SK-N-SH (cell line): ENCODE data around the gene MMS22L.

Experiments
- CHD2 ChIP-seq: fragments of 150-350 bp; IDR thresholded peaks from 2 replicates; pipeline ENCODE4 v1.6.1; 2018; ENCODE audit warnings: low read length; ENCODE audit not compliant: partially characterized antibody
- ELF1 ChIP-seq: IDR thresholded peaks from 2 replicates; pipeline ENCODE4 v1.4.0; 2012
- EP300 ChIP-seq, 2 experiments: IDR thresholded peaks; 2 replicates each; pipeline versions ENCODE4 v1.4.0 to v1.6.1; 2012; ENCODE audit warnings: borderline replicate concordance in 1 of 2, low read depth in 1 of 2, low read length in 1 of 2
- EZH2phosphoT487 ChIP-seq: fragments of 200-600 bp; sonication (generic); IDR thresholded peaks from 2 replicates; pipeline ENCODE4 v1.6.1; 2017; ENCODE audit warnings: low read depth, mixed run types, mild to moderate bottlenecking, antibody characterized with exemption, moderate library complexity, borderline replicate concordance
- JUND ChIP-seq: IDR thresholded peaks from 2 replicates; pipeline ENCODE4 v1.4.0; 2012
- MEF2A ChIP-seq: IDR thresholded peaks from 2 replicates; pipeline ENCODE4 v1.4.0; 2012; ENCODE audit warnings: low read depth, borderline replicate concordance
- MXI1 ChIP-seq: IDR thresholded peaks from 2 replicates; pipeline ENCODE4 v1.6.1; 2012; ENCODE audit warnings: mild to moderate bottlenecking, low read depth, low read length, improper control_type of control experiment
- POLR2AphosphoS5 ChIP-seq: IDR thresholded peaks from 2 replicates; pipeline ENCODE4 v1.6.1; 2012; ENCODE audit warnings: low read depth, low read length
- TF ChIP-seq, protein P1 (sequence below): fragments of 200-600 bp; sonication (generic); IDR thresholded peaks from 2 replicates; pipeline ENCODE4 v1.6.1; 2017; ENCODE audit warnings: antibody characterized with exemption, mild to moderate bottlenecking, moderate library complexity
- TF ChIP-seq, protein P2 (sequence below): IDR thresholded peaks from 2 replicates; pipeline ENCODE4 v1.4.0; 2012; ENCODE audit warnings: low read depth, borderline replicate concordance
- TF ChIP-seq, protein P3 (sequence below): IDR thresholded peaks from 2 replicates; pipeline ENCODE4 v1.6.1; 2012; ENCODE audit warnings: mild to moderate bottlenecking, low read depth, low read length, moderate library complexity

DNA sequence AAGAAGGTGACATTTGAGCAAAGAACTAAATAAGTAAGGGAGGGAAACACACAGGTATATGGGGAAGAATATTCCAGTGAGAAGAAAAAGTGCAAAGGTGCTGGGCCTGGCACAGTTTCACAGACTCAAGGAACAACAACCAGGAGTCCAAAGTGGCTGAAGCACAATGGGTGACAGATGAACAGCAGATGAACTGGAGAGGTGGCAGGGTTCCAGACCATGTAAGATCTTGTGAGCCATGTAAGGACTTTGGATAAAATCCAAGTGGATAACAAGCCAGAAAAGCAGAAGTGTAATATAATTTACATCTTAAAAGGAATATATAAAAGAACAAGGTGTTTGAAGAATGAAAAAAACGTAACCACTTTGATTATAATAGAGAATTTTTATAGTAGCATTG, 87.9 kb downstream of the MMS22L start:
- TF ChIP-seq, protein P1, sequence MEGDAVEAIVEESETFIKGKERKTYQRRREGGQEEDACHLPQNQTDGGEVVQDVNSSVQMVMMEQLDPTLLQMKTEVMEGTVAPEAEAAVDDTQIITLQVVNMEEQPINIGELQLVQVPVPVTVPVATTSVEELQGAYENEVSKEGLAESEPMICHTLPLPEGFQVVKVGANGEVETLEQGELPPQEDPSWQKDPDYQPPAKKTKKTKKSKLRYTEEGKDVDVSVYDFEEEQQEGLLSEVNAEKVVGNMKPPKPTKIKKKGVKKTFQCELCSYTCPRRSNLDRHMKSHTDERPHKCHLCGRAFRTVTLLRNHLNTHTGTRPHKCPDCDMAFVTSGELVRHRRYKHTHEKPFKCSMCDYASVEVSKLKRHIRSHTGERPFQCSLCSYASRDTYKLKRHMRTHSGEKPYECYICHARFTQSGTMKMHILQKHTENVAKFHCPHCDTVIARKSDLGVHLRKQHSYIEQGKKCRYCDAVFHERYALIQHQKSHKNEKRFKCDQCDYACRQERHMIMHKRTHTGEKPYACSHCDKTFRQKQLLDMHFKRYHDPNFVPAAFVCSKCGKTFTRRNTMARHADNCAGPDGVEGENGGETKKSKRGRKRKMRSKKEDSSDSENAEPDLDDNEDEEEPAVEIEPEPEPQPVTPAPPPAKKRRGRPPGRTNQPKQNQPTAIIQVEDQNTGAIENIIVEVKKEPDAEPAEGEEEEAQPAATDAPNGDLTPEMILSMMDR, result no peak
- no peak for TF ChIP-seq MEF2A
- no peak for TF ChIP-seq CHD2
- TF ChIP-seq, protein P2, sequence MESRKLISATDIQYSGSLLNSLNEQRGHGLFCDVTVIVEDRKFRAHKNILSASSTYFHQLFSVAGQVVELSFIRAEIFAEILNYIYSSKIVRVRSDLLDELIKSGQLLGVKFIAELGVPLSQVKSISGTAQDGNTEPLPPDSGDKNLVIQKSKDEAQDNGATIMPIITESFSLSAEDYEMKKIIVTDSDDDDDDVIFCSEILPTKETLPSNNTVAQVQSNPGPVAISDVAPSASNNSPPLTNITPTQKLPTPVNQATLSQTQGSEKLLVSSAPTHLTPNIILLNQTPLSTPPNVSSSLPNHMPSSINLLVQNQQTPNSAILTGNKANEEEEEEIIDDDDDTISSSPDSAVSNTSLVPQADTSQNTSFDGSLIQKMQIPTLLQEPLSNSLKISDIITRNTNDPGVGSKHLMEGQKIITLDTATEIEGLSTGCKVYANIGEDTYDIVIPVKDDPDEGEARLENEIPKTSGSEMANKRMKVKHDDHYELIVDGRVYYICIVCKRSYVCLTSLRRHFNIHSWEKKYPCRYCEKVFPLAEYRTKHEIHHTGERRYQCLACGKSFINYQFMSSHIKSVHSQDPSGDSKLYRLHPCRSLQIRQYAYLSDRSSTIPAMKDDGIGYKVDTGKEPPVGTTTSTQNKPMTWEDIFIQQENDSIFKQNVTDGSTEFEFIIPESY, result no peak
- no peak for TF ChIP-seq POLR2AphosphoS5
- TF ChIP-seq ELF1, result no peak
- no peak for TF ChIP-seq EP300 (IDR thresholded peaks at IDR 0.05; ENCODE audit: borderline replicate concordance in 1 of 2, low read depth in 1 of 2, low read length in 1 of 2)
- TF ChIP-seq, protein P3, sequence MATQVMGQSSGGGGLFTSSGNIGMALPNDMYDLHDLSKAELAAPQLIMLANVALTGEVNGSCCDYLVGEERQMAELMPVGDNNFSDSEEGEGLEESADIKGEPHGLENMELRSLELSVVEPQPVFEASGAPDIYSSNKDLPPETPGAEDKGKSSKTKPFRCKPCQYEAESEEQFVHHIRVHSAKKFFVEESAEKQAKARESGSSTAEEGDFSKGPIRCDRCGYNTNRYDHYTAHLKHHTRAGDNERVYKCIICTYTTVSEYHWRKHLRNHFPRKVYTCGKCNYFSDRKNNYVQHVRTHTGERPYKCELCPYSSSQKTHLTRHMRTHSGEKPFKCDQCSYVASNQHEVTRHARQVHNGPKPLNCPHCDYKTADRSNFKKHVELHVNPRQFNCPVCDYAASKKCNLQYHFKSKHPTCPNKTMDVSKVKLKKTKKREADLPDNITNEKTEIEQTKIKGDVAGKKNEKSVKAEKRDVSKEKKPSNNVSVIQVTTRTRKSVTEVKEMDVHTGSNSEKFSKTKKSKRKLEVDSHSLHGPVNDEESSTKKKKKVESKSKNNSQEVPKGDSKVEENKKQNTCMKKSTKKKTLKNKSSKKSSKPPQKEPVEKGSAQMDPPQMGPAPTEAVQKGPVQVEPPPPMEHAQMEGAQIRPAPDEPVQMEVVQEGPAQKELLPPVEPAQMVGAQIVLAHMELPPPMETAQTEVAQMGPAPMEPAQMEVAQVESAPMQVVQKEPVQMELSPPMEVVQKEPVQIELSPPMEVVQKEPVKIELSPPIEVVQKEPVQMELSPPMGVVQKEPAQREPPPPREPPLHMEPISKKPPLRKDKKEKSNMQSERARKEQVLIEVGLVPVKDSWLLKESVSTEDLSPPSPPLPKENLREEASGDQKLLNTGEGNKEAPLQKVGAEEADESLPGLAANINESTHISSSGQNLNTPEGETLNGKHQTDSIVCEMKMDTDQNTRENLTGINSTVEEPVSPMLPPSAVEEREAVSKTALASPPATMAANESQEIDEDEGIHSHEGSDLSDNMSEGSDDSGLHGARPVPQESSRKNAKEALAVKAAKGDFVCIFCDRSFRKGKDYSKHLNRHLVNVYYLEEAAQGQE, result no peak
- no peak for TF ChIP-seq JUND
- TF ChIP-seq EZH2phosphoT487, result no peak
- TF ChIP-seq MXI1, result no peak
